GOT3 (cell line): ENCODE measurements around the gene SLC24A3.

Experiments used
- DNase-seq: peaks from one replicate; lab custom pipeline; 2025; ENCODE audit warnings: mixed read lengths; lab: John Stamatoyannopoulos, UW

The SLC24A3 gene

DNA sequence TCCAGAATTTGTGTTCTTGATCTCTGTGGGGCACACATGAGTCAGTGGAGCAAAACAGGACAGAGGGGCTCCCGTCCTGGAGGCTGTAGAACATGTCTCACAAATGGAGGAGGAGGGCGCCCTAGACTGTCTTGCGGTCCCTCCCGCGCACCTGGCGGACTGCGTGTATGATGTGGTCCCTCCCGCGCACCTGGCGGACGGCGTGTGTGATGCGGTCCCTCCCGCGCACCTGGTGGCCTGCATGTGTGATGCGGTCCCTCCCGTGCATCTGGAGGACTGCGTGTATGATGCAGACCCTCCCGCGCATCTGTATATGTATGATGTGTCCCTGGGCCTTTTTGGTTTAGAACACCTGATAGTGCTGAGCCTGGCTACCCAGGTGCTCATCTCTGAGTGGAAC is 386.8 kb downstream of the SLC24A3 start:
- no peak for DNase-seq

DNA sequence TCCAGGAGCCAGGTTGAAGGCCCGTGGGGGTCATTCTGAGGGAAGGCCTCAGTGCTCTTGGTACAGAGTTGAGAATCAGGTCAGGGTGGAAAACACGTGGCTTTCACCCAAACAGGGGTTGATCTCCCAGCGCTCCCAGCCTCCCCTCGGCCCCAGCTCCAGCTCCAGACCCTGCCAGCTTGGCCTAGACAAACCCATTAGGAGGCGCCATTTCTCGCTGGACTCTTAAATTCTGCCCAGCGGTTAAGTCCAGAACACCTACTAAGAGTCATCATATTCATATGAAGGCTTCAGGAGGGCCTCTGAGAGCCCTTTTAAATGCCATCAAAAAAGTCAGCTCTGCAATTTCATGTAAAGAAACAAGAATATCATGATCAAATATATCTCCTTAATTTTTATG is 387.6 kb downstream of the SLC24A3 start:
- DNase-seq: no peak

GRCh38 chr20:19601126-19601810 is 388.8 kb downstream of the SLC24A3 start:
- no peak for DNase-seq

DNA sequence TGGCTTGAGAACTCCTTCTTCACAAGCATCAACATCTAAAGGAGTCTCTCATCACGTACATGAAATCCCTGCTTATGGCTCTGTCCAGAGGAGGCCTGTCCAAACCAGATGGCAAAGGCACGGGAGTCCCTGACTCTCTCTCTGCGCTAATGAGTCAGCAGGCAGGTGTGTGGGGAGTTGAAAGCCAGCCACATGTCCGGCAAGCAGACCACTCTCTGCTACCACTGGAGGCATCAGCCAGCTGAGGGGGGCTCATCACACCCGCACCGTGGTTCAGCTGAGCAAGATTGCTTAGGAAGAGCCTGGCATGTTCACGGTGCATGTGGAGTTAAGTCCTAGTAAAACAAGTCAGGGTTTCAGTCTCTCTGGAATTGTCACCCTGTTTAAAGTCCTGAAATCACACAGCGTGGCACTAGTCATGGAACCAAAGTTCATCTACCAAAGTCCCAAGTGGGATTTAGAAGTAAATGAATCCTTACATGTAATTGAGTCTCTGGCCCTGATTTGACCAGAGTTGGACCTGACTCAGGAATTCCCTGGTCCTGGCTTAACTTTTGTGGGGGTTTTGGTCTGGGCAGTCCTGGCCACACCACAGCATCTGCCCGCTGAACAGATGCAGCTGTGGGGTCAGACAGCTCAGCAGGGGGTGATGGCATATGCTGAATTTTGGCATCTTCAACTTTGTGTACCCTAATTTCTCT is 390.4 kb downstream of the SLC24A3 start:
- no peak for DNase-seq

DNA sequence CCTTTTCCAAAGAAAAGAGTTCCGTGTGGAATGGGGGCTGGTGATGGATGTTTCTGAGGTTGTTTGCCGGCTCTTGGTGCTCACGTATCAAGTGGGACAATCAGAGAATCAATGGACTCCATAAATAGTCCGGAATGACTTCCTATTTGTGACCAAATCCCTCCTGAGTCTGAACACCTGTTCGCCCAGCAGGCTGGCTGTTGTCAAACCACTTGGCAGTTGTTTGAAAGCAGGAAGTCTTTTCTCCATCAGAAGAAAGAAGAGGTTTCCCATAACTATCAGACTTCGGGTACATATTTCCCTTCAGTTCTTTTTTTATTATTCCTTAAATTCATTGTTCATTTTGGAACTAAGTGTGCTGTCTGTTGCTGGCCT is 390.9 kb downstream of the SLC24A3 start:
- DNase-seq: no peak

DNA sequence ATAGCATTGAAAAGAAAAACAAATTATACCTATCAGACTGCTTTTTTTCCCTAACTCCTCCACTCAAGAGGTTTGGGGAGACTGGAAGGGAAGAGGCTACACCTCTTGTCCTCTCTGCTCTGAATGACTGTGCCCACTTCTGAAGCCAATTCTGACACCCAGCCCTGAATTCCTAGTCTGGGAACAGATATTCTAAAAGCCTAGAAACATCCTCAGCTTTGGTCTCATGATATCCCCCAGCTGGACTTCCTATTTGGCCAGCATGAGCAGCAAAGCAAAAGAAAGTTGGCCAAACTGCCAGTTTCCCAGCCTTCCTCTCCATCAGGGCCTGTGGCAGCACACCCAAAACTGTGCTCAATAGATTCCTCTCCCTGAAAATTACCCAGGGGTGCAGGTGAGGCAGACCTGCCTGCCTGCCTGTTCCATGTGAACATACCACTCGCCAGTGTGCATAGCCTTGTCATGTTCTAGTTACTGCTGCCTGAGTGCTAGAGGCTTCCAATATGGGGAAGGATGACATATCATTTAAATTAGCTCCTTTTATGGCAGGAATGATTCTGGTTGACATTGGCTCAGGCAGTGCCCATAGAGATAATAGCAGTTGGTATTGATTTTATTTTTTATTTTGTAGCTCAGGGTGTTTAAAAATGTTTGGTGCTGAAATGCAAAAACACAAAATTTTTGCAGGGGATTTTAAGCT is 393.5 kb downstream of the SLC24A3 start:
- DNase-seq: no peak

DNA sequence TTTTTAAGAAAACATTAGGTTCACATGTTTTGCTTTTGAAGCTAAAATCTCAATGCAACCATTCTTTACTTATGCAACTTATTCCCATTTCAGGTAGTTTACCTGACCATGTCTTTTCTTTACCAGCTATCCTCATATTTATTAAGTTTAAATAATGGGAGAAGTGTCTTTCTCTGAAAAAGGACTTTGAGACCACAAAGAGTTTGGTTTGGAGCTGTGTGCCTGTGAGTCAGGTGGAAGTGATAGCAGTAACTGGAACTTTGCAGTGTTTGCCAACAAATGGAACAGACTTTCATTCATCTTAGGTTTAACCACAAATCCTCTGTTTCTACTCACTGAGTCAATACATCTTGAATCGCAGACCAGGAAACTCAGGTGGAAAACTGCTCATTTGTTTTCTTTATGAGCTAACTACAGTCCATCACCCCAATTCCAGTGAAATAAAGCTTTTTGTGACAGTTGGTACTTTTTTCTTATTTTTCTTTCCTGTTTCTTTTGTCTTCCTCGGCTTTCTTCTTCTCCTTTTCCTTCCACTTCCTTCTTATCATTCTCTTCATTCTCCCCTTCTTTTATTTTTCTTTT is 397.3 kb downstream of the SLC24A3 start:
- no peak for DNase-seq

GRCh38 chr20:19615629-19616028 is 403.2 kb downstream of the SLC24A3 start:
- DNase-seq: no peak

DNA sequence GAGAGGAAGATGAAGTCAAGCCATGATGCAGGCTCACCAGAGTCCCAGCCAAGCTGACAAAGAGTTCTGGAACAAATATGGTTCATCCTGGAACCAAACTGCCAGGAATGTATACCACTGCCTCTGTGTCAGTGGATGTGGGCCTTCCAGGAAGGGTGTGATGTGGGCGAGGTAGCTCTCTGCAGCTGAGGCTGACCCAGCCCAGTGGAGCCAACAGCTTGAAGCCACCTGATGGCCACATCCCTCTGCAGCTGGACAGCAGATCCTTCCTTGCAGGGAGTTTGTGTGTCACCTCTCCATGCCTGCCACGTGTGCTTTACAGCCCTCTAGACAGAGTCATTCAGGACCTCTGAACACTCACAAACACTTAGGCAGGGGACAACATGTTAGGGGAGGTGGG is 403.6 kb downstream of the SLC24A3 start:
- DNase-seq: no peak

GRCh38 chr20:19616620-19617019 is 404.2 kb downstream of the SLC24A3 start:
- no peak for DNase-seq

GRCh38 chr20:19617256-19617655 is 404.8 kb downstream of the SLC24A3 start:
- DNase-seq: no peak

DNA sequence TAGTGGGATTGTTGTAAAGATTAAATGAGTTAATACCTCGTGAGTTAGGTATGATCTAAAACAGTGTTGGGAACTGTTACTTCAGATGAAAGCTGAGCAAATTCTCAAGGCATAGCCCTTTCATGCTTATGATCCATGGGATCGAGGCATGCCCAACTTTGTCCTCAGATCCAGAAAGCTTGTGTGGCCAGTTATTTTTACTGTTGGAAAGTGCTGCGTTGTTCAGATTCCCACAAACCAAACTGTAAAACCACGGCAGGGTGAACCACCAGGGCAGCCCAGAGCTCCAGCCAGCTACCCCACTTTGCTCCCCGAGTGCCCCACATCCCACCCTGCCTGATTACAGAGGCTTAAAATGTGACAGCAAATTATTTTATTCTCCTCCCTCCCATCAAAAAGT is 406.3 kb downstream of the SLC24A3 start:
- DNase-seq: no peak

GRCh38 chr20:19619904-19620430 is 407.5 kb downstream of the SLC24A3 start:
- DNase-seq: no peak

- DNase-seq: no peak
Measured at GRCh38 chr20:19620446-19620845, 408.0 kb downstream of the SLC24A3 start.

DNA sequence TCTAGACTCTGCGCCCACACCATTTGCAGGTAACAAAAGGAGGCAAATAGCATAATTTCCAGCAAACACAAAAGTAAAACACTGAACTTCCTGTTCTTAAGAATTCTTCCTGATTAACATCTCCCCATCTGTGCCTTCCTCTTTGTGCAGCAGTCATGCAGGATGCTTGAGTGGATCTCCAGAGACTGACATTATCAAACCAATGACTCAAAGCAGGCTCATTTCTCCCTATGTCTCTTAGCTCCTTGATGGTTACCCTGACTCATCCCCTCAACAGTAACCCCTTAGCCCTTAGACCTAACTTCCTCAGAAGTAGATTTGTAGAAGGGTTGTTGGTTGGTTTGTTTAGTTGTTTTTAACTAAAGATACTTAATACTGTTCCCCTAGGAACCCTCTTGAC is 408.6 kb downstream of the SLC24A3 start:
- DNase-seq: no peak

DNA sequence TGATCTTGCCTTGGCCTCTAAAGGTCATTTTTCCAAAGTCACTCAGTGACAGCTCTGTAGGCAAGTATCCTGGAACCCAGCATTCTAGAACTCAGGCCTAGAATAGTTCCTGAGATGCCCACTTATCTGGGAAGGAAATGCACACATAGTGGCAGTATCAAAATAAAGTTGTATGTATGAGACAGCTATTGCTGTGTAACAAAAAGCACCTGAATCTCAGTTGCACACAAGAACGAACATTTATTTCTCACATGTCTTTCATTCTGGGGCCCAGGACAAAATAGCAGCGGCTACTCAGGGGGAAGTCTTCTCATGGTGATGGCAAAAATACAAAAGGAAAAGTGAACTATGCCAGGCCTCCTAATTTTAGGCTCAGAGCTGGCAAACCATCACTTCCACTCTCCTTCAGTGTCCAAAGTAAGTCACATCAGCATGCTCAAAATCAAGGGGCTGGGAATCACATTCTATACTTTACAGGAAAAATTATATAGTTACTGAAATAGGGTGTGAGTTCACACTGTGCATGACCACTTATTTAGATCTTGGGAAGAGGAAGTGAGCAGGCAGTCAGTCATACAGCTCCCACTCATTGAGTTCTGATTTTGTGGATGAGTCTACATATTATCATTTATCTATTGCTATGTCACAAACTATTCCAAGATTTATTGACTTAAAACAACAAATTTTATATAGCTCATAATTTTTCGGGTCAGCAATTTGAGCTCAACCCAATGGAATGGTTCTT is 412.0 kb downstream of the SLC24A3 start:
- DNase-seq: no peak

GRCh38 chr20:19625426-19625825 is 413.0 kb downstream of the SLC24A3 start:
- no peak for DNase-seq

GRCh38 chr20:19626896-19627295 is 414.5 kb downstream of the SLC24A3 start:
- DNase-seq: no peak

DNA sequence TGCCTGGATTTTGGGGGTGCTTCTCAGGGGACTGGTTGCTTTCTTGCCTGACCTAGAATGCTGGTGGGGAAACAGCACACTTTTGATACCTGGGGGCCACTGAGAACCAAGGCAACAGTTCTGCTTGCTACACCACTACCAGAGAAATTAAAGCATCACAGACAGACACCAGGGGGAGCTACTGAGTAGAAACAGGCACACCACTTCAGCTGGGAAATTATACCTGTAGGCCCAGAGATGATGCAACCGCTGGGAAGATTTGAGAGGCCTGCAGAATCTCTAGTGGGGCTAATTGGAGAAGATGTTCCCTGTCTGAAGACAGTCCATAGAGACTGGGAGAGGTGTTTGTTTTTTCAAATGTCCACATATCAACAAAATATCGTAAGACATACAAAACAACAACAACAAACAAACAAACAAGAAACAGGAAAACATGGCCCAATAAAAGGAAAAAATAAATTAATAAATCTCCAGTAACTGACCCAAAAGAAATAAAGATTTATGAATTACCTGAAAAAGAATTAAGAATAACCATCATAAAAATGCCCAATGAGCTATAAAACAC is 416.2 kb downstream of the SLC24A3 start:
- no peak for DNase-seq

DNA sequence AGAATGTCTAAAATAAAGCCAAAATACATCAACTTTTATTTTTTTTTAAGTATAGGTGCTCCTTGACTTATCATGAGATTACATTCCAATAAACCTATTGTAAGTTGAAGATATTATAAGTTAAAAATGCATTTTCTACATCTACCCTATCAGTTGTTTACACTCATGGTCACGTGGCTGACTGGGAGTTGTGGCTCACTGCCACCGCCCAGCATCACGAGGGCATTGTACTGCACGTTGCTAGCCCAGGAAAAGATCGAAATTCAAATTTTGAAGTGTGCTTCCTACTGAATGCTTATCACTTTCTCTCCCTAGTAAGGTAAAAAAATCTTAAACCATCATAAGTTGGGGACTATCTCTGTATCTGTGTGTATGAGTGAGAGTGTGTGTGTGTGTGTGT is 419.0 kb downstream of the SLC24A3 start:
- DNase-seq: no peak

DNA sequence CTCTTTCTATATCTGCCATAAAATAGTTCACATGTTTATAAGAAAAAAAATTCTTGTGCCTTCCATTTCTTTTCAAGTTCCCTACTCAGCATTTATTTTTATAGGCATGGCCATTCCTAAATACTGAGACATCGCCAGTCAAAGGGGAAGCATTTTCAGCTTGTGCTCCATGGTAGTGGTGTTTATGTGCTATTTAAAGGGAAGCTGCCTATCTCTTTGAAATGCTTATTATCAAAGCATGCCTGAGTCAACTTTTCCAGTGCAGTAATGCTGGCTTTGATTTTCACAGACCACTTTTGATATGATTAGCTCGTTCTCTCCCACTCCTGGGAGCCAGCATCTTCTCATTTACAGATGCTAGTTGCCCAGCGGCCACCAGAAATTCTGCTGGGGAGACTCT is 421.5 kb downstream of the SLC24A3 start:
- DNase-seq: no peak
